Left ventricle myocardium inferior (tissue), 1 donor: ENCODE data around the gene MLLT10. TPM values are rescaled to one million over a fixed set of nuclear protein-coding genes. Genes with fewer than 3 reads are reported as not detected.

Experiments used
- DNase-seq: peaks from one replicate; pipeline ENCODE4 v3.0.0-alpha.2; 2020
- H3K27ac ChIP-seq: fragments of 200-600 bp; replicated peaks from 2 replicates; pipeline ENCODE4 v1.8.0; 2021
- H3K27me3 ChIP-seq: fragments of 200-600 bp; 2 replicates; pipeline ENCODE4 v1.8.0; 2021; ENCODE audit warnings: low read depth
- H3K36me3 ChIP-seq: fragments of 200-600 bp; 2 replicates; pipeline ENCODE4 v1.8.0; 2021
- H3K4me1 ChIP-seq: fragments of 200-600 bp; 2 replicates; pipeline ENCODE4 v1.8.0; 2021
- H3K4me3 ChIP-seq: fragments of 200-600 bp; 2 replicates; pipeline ENCODE4 v1.8.0; 2021; ENCODE audit warnings: mild to moderate bottlenecking, moderate library complexity
- H3K9me3 ChIP-seq: fragments of 200-600 bp; replicated peaks from 2 replicates; pipeline ENCODE4 v1.8.0; 2021
- CTCF ChIP-seq: fragments of 200-600 bp; IDR thresholded peaks from 2 replicates; pipeline ENCODE4 v1.8.0; 2021; ENCODE audit warnings: antibody characterized with exemption, mild to moderate bottlenecking, borderline replicate concordance
- intact Hi-C: fragments of 100-400 bp; cut with micrococcal nuclease; formaldehyde crosslinking; loops from one replicate; pipeline ENCODE4 v1.11.0; 2022
- total RNA-seq: library from RNA; stranded (reverse); fragmentation: NEBNext Ultra II Directional; extraction: Animal tissue kit (Norgen Biotek cat#: 25700); gene quantifications from one replicate; pipeline ENCODE4 v1.2.1, GENCODE V29; 2021
- donor health status: DM: no; HTN: yes; CAD: no; lungs with severe emphysema.

MLLT10 gene
- total RNA-seq, 1 donor from 2014 or later = 18.7 TPM

GRCh38 chr10:21754410-21755011, 220.5 kb downstream of the MLLT10 start:
- intact Hi-C loops = no loop called here
- Histone ChIP-seq H3K27me3 (no peaks in the 10 kb centered on the region), H3K4me3 (no peak overlapping the region), H3K9me3 (no peaks in the 10 kb centered on the region), H3K36me3 (peaks cover 25% of the 10 kb centered on the region), H3K27ac (no peak overlapping the region), H3K4me1 (peaks cover 10% of the 10 kb centered on the region)
- DNase-seq = no peak
- TF ChIP-seq CTCF = no peak

- Histone ChIP-seq H3K27ac (no peak overlapping the region), H3K27me3 (no peaks in the 10 kb centered on the region), H3K36me3 (peaks cover 25% of the 10 kb centered on the region), H3K9me3 (no peaks in the 10 kb centered on the region), H3K4me3 (no peak overlapping the region), H3K4me1 (peaks cover 10% of the 10 kb centered on the region)
- DNase-seq = no peak
- intact Hi-C loops = no loop called here
- TF ChIP-seq CTCF = no peak
These were observed 222.7 kb downstream of the MLLT10 start for GRCh38 chr10:21756707-21757106.

- no peaks in the 10 kb centered on the region for H3K9me3 ChIP-seq
- intact Hi-C loops = no loop called here
- peaks cover 25% of the 10 kb centered on the region for H3K36me3 ChIP-seq
- peaks cover 10% of the 10 kb centered on the region for H3K4me1 ChIP-seq
- TF ChIP-seq CTCF = no peak
- no peaks in the 10 kb centered on the region for H3K27me3 ChIP-seq
- no peak for DNase-seq
- H3K27ac ChIP-seq = peak overlapping the region; percentile 10
- H3K4me3 ChIP-seq = no peak overlapping the region
These were observed 223.3 kb downstream of the MLLT10 start for GRCh38 chr10:21757185-21757901.

GRCh38 chr10:21758239-21758638, 224.2 kb downstream of the MLLT10 start:
- H3K9me3 ChIP-seq = no peaks in the 10 kb centered on the region
- H3K27me3 ChIP-seq = no peaks in the 10 kb centered on the region
- H3K4me3 ChIP-seq = no peak overlapping the region
- H3K27ac ChIP-seq = no peak overlapping the region
- TF ChIP-seq CTCF = no peak
- H3K4me1 ChIP-seq = peaks cover 10% of the 10 kb centered on the region
- peaks cover 25% of the 10 kb centered on the region for H3K36me3 ChIP-seq
- intact Hi-C loops = no loop called here
- no peak for DNase-seq

GRCh38 chr10:21758696-21759095, 224.7 kb downstream of the MLLT10 start:
- no peaks in the 10 kb centered on the region for H3K9me3 ChIP-seq
- peaks cover 10% of the 10 kb centered on the region for H3K4me1 ChIP-seq
- H3K27me3 ChIP-seq = no peaks in the 10 kb centered on the region
- no peak overlapping the region for H3K4me3 ChIP-seq
- no peak overlapping the region for H3K27ac ChIP-seq
- H3K36me3 ChIP-seq = peaks cover 25% of the 10 kb centered on the region
- DNase-seq = no peak
- no peak for TF ChIP-seq CTCF
- intact Hi-C loops = no loop called here
